HepG2 (cell line): ENCODE measurements around the gene SERPINA9. TPM values are rescaled to one million over a fixed set of nuclear protein-coding genes. Genes with fewer than 3 reads are reported as not detected.

Source experiments
- ATAC-seq: fragments of 200-7000 bp; cut with Tn5 transposase; 3 replicates; pipeline ENCODE4 v1.9.1; 2020; ENCODE audit warnings: mild to moderate bottlenecking, moderate library complexity
- BruUV-seq: library from RNA; stranded (reverse); fragments of 400-500 nt; replicated peaks from 2 replicates; lab custom pipeline; 2021; lab: Mats Ljungman, UMichigan
- CTCF ChIA-PET: fragments of 300-600 bp; formaldehyde crosslinking; extraction: SDS; loops from one replicate; lab custom pipeline; 2021; ENCODE audit warnings: low total read pairs, inconsistent platforms, low intra/inter-chr PET ratio; lab: Yijun Ruan, JAX
- POLR2A ChIA-PET: fragments of 350-600 bp; sonication (Branson Sonifier 250); formaldehyde crosslinking; loops from one replicate; lab custom pipeline; 2020; ENCODE audit warnings: antibody characterized with exemption, inconsistent platforms; lab: Yijun Ruan, JAX
- DNase-seq: peaks from one replicate; pipeline ENCODE4 v3.0.0-alpha.2; 2015; ENCODE audit warnings: low spot score
- FAIRE-seq: peaks from 3 replicates; lab custom pipeline; 2011; peaks lifted over from hg19 to GRCh38; lab: Jason Lieb, UNC
- H2AFZ ChIP-seq: one replicate; pipeline ENCODE4 v1.6.1; 2011; ENCODE audit warnings: low read length, inconsistent platforms
- H3K27ac ChIP-seq: fragments of 300-600 bp; 3 replicates; pipeline ENCODE4 v1.8.0; 2011; ENCODE audit warnings: mixed run types, mild to moderate bottlenecking, mixed read lengths, low read length, inconsistent platforms; ENCODE audit not compliant: insufficient read depth; ENCODE audit errors: extremely low read length
- H3K27me3 ChIP-seq, 2 experiments: fragments of 200-600 bp in 1 of 2; 2 replicates in 1 of 2; 3 replicates in 1 of 2; pipeline versions ENCODE4 v1.6.0 to v1.8.0; 2011; ENCODE audit warnings: low read length in 2 of 2, mild to moderate bottlenecking in 2 of 2, moderate library complexity in 2 of 2, inconsistent platforms in 1 of 2; ENCODE audit not compliant: insufficient read depth in 2 of 2, control insufficient read depth in 1 of 2
- H3K36me3 ChIP-seq, 2 experiments: fragments of 200-600 bp in 1 of 2; replicated peaks in 1 of 2; 2 replicates in 1 of 2; 3 replicates in 1 of 2; pipeline versions ENCODE4 v1.5.1 to v1.8.0; 2011; ENCODE audit warnings: low read length in 2 of 2, inconsistent platforms in 1 of 2; ENCODE audit not compliant: insufficient read depth in 2 of 2, control insufficient read depth in 1 of 2
- H3K4me1 ChIP-seq: 2 replicates; pipeline ENCODE4 v1.5.1; 2012; ENCODE audit warnings: low read length, inconsistent platforms; ENCODE audit not compliant: insufficient read depth
- H3K4me2 ChIP-seq: 2 replicates; pipeline ENCODE4 v1.6.0; 2011; ENCODE audit warnings: low read depth, low read length, inconsistent platforms
- H3K4me3 ChIP-seq, 3 experiments: fragments of 200-600 bp in 1 of 3; sonication (generic), shearing (Covaris generic) in 1 of 3; replicated peaks in 1 of 3; 2 replicates each; pipeline ENCODE4 v1.5.1; 2011 to 2016; ENCODE audit warnings: low read length in 3 of 3, inconsistent platforms in 2 of 3, low read depth in 2 of 3, mild to moderate bottlenecking in 2 of 3, control low read depth in 1 of 3, mixed read lengths in 1 of 3; ENCODE audit not compliant: insufficient read depth in 1 of 3
- H3K79me2 ChIP-seq: one replicate; pipeline ENCODE4 v1.6.1; 2011; ENCODE audit warnings: low read length, inconsistent platforms; ENCODE audit not compliant: insufficient read depth
- H3K9ac ChIP-seq: 2 replicates; pipeline ENCODE4 v1.6.0; 2011; ENCODE audit warnings: mild to moderate bottlenecking, low read depth, low read length, inconsistent platforms; ENCODE audit not compliant: insufficient read depth
- H3K9me3 ChIP-seq: 2 replicates; pipeline ENCODE4 v1.5.1; 2012; ENCODE audit warnings: mild to moderate bottlenecking, low read length
- H4K20me1 ChIP-seq: 2 replicates; pipeline ENCODE4 v1.6.0; 2011; ENCODE audit warnings: inconsistent platforms, mild to moderate bottlenecking, low read length, moderate library complexity; ENCODE audit not compliant: insufficient read depth
- AFF4 ChIP-seq: sonication (generic); formaldehyde crosslinking; IDR thresholded peaks from 2 replicates; pipeline ENCODE4 v1.4.0; 2020; ENCODE audit warnings: missing genetic modification reagents
- CTCF ChIP-seq: sonication (generic); formaldehyde crosslinking; IDR thresholded peaks from 2 replicates; pipeline ENCODE4 v1.5.0; 2020; ENCODE audit warnings: mild to moderate bottlenecking, missing genetic modification reagents, moderate library complexity
- IRF2 ChIP-seq: IDR thresholded peaks from 2 replicates; pipeline ENCODE4 v1.6.1; 2018; ENCODE audit warnings: missing genetic modification reagents, missing compliant biosample characterization
- MBNL3 ChIP-seq: fragments of 250-450 bp; sonication (Bioruptor Pico); conservative IDR thresholded peaks from 2 replicates; pipeline ENCODE4 v1.8.0; 2022; ENCODE audit warnings: mild to moderate bottlenecking, inconsistent platforms
- MED8 ChIP-seq: sonication (generic); formaldehyde crosslinking; IDR thresholded peaks from 2 replicates; pipeline ENCODE4 v1.8.1; 2023; ENCODE audit warnings: mild to moderate bottlenecking, missing genetic modification reagents; ENCODE audit not compliant: insufficient replicate concordance
- MXD1 ChIP-seq: sonication (generic); formaldehyde crosslinking; IDR thresholded peaks from 2 replicates; pipeline ENCODE4 v1.4.0; 2020; ENCODE audit warnings: mild to moderate bottlenecking, missing genetic modification reagents
- ZSCAN29 ChIP-seq: sonication (generic); formaldehyde crosslinking; conservative IDR thresholded peaks from 2 replicates; pipeline ENCODE4 v1.4.0; 2020; ENCODE audit warnings: mild to moderate bottlenecking, missing genetic modification reagents
- WGBS: methylation state at CpG from one replicate; pipeline ENCODE4 v1.1.6; 2017; ENCODE audit warnings: low lambda C conversion rate; 5-methylcytosine and 5-hydroxymethylcytosine counted together
- in situ Hi-C: cut with HindIII; loops from 2 replicates; pipeline ENCODE4 v1.10.0; 2017; ENCODE audit warnings: low pct_unique_long_range_greater_than_20kb; ENCODE audit not compliant: extremely low pct_ligation_motif_present
- intact Hi-C: fragments of 100-400 bp; cut with micrococcal nuclease; formaldehyde crosslinking; loops from one replicate; pipeline ENCODE4 v1.10.0; 2022; ENCODE audit not compliant: unreplicated experiment
- polyA plus RNA-seq, 8 experiments: library from polyadenylated mRNA; depleted of rRNA in 3 of 8; stranded (reverse) in 7 of 8; unstranded in 1 of 8; fragments of >200 nt; fragmentation: Illumina TruSeq in 4 of 8; extraction: Trizol in 4 of 8; gene quantifications; 2 replicates each; pipeline versions ENCODE4 v1.2.1 to v1.2.3, GENCODE V29; 2011 to 2016; ENCODE audit warnings: low read depth in 4 of 8, missing spikeins in 1 of 8, mixed read lengths in 1 of 8; ENCODE audit not compliant: insufficient read depth in 1 of 8
- total RNA-seq, 5 experiments: library from RNA; depleted of rRNA; stranded (reverse); fragments of >200 nt; fragmentation: Illumina TruSeq; extraction: Trizol; gene quantifications; 2 replicates each; pipeline ENCODE4 v1.2.3, GENCODE V29; 2016; ENCODE audit warnings: low read depth in 1 of 5

The SERPINA9 gene
- total and polyA plus RNA-seq, 2 of the 13 experiments (the other 11 are each of a cell fraction or from before 2014, with no cell fraction given) = 0.21 TPM; not detected in 1

GRCh38 chr14:94469261-94469660 is 6.7 kb downstream of the SERPINA9 start:
- no peak overlapping the region for H3K27ac ChIP-seq
- no peaks in the 10 kb centered on the region for H3K9me3 ChIP-seq
- peaks cover 78% of the 10 kb centered on the region for H3K4me1 ChIP-seq
- POLR2A ChIA-PET = no interaction called here
- H3K27me3 ChIP-seq = no peaks in the 10 kb centered on the region
- H3K36me3 ChIP-seq = no peaks in the 10 kb centered on the region
- H2AFZ ChIP-seq = no peak overlapping the region
- H3K4me3 ChIP-seq = no peak overlapping the region
- BruUV-seq = no TSS peak
- DNase-seq (no peak), ATAC-seq (no peak), FAIRE-seq (no peak)
- intact Hi-C loops (no loop called here), in situ Hi-C loops (no loop called here)
- CTCF ChIA-PET = no interaction called here
- no peaks in the 10 kb centered on the region for H4K20me1 ChIP-seq
- TF ChIP-seq MBNL3 (CRISPR knock-in tag) (no peak), AFF4 (CRISPR knock-in tag) (no peak), ZSCAN29 (CRISPR knock-in tag) (no peak), CTCF (no peak), IRF2 (CRISPR knock-in tag) (no peak), MED8 (CRISPR knock-in tag) (no peak), MXD1 (CRISPR knock-in tag) (no peak)
- 98% methylated on average over 3 of the region's 3 CpGs for WGBS
- H3K9ac ChIP-seq = no peak overlapping the region
- H3K4me2 ChIP-seq = no peak overlapping the region
- H3K79me2 ChIP-seq = no peaks in the 10 kb centered on the region
